HG03139 (cell line): ENCODE data around the gene FRMPD1.

ENCODE experiments used
- ATAC-seq: cut with Tn5 transposase; IDR thresholded peaks from one replicate; pipeline ENCODE4 v1.9.1; 2021; ENCODE audit not compliant: unreplicated experiment

Gene FRMPD1

DNA sequence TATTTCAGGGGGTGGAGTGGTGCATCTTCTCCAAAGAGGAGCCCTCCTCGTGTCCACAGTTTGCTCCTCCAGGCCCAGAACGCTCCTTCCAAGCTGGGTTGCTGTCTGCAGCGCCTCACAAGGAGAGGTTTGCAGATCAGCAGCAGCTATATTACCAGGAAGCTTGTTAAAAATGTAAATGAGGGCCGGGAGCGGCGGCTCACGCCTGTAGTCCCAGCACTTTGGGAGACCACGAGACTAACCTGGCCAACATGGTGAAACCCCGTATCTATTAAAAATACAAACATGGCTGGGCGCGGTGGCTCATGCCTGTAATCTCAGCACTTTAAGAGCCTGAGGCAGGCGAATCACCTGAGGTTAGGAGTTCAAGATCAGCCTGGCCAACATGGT lies 25.0 kb upstream of the FRMPD1 start:
- no peak for ATAC-seq

DNA sequence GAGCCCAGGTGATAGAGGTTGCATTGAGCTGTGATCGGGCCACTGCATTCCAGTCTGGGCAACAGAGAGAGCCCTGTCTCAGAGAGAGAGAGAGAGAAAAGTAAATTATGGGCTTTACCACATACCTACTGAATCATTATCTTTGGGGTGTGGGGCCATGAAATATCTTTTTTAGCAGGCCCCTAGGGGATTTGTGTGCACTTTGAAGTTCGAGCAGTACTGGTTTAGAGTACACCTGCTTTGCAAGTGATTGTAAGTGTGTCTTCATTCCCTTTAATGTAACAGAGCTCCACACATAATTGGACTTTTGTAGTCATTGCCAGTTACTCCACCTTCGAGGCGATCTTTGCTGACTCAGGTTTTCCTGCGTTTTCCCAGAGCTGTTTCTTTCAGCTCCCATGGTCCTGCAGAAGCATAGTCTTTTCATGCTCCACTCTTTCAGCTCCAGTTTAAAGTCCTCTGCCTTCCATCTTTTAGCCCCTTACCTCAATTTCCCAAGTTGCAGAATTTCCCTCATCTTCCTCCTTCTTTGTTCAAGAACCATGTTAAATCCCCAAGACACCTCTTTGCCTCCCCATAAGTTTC lies 24.0 kb upstream of the FRMPD1 start:
- no peak for ATAC-seq

DNA sequence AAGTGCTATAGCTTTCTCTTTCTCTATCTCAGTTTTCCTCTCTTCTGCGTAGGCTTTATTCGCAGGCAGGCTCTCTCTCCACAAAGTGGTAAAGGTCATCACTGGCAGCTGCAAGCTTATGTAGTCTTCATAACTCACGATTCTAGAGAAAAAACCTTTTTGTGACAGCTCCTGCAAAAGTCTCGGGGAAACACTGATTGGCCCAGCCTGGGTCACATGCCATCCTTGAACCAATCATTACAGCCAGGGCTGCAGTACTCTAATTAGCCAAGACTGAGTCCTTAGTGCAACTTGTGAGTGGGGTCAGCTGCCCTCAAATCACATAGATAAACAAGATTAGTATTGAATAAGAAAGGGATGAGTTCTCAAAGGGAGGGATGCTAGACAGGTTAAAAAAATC lies 18.3 kb upstream of the FRMPD1 start:
- no peak for ATAC-seq

DNA sequence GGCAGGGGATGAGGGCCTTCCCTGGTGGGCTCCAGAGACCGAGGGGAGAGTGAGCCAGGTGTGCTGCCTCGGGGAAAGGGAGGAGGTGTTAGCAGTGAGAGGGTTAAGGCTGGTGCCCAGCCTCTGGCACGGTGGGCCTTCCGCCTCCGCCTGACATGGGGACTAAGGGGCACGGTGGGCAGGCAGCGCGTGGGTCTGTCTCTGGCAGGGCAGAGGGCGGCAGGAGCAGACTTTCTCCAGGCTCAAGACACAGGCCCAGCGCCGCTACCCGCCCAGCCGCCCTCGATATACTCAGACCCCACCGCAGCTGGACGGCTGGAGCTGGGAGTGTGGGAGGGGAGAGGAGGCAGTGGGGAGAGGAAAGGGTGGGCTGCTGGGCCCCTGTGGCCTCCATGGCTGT lies 14.9 kb upstream of the FRMPD1 start:
- no peak for ATAC-seq

DNA sequence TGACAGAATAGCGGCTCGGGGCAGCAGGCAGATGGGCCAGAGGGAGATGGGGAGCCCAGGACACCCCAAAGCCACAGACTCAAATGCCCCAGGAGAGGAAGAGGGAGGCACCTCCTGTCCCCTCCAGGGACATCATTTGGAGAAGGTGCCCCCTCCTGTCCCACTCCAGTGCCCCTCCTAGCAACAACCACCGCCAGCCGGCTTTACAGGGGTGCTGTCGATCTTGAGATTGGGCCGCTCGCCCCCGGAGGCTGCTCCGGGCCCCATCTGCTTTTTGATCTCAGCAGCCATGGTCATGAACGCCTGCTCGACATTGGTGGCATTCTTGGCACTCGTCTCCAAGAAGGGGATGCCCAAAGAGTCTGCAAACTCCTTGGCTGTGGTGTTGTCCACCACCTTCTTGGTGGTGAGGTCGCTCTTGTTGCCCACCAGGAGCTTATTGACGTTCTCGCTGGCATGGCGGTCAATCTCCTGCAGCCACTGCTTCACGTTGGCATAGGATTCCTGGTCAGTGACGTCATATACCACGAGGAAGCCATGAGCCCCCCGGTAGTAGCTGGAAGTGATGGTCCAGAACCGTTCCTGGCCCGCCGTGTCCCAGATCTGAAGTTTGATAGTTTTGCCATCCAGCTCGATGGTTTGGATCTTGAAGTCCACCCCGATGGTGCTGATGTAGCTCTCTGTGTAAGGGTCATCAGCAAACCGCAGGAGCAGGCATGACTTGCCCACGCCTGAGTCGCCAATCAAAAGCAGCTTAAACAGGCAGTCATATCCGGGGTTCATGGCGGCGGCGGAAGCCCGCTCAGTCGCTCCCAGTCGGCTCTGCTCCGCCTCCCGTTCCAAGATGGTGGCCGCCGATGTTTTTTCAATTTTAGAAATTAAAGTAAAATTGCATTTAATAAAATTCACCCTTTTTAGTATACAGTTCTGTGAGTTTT lies 14.0 kb upstream of the FRMPD1 start:
- ATAC-seq, result no peak

DNA sequence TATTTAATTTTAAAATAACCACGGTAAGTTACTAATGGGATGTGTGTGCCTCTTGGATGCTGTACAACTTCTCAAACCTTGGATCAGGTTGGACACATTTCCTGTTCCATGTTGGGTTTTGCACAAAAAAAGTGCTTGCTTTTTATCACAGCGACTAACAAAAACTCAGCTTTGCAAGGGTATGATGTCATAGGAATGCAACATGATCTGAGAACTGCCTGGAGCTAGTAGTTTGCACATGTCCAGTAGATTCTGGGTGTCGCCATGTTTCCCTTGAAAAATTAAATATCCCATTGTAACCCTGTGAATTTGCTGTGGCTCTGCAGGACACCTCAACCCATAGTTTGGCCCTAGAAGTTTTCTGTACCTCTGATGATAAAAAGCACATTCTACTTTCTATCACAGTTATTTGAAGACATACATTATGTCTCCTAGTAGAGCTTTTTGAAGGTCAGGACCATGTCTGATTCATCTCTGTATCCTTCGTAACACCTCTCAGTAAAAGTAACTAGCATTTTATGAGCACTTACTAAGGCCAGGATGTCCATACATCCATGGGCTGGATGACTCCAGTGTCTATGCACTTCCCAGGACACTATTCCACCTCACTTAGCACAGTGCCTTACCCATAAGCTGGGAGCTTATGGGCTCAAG lies 11.5 kb upstream of the FRMPD1 start:
- no peak for ATAC-seq

DNA sequence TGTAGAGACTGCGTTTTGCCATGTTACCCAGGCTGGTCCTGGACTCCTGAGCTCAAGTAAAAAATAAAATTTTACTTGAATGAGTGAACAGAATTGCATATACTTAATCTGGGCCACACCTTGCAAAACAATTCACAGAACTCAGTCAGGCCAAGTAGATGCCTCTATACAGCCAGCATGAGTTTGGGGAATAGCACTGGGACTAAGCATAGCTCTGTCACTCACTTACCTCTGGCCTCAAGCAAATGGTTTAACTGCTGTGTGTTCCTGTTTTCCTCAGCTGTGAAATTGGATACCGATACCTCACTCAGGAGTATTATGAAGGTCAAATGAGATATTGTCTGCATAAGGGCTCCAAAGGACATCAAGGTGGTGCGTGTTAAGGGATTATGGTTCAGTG lies 10.9 kb upstream of the FRMPD1 start:
- ATAC-seq, result no peak

DNA sequence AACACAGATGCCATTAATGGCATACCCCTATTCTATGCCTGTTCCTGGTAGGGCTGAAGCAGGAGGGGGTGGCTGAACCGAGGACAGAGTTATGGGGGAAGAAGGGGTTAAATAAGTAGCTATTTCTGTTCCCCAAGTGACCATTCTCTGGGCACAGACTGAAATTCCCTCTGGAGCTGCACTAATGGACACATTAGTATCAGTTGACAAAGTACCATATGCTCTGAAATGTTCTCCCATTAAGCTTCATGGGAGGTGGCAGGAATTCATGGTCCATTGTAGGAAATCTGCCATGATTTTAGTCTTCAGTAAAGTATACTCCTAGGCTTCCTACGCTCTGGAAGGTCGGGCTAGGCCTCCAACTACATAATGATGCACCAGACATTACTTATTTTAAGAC lies 10.5 kb upstream of the FRMPD1 start:
- no peak for ATAC-seq

DNA sequence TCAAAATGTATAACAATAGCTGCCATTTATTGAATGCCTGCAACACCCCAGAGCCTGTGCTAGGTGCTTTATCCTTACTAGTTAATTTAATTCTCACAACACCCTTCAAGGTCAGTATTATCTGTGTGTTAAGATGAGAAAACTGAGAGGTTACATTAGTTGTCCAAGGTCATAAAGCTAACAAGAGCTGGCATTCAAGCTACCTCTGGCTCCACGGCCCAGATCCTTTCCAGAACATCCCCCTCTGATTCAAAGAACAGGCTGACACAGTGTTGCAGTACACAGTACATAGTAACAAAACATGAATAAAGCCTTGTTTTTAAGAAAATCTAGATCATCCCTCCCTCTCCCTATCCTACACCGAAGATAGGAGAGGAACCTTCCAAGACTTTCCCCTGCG lies 9.4 kb upstream of the FRMPD1 start:
- no peak for ATAC-seq

DNA sequence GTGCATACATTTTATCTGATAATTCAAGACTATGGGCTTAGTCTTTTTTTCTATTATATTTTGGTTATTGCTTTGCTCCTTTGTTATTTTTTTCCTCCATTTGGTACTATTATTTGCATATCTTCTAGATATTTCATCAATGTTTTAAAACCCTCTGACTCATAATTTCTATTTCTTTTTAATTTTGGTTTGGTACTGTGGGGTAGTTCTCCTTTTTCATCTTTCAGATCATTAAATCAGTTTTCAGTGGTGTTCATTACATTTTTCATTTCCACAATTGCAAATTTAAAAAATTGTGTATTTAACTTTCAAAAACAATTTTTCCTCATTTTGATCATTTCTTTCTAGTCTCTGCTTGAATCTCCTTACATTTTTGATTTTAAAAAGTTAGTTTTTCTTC lies 7.5 kb upstream of the FRMPD1 start:
- no peak for ATAC-seq

DNA sequence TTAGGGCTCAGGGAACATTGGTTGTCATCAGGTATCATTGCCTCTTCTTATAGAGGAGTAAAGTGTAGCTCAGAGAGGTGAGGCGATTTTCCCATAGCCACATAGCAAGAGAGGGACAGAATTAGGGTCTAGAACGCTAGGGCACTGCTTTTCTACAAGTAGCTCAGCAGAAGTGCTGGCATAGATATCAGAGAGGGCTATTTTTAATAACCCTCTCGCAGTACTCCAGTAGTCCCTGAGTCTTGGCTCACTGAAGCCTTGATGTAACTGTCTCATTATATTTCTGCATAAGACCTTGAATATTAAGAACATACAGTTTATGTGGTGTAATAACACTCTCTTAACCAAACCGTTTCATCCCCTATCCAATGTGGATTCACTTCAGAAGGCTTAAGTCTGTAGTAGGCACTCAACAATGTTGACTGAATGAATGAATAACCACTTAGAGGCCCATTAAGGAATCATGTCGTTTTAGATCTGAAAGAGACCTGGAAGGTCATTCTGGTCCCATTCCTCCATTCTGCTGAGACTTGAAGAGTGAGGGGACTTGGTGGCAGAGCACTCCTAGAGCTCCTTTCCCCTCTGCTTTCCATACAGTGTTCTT lies 4.7 kb upstream of the FRMPD1 start:
- no peak for ATAC-seq

DNA sequence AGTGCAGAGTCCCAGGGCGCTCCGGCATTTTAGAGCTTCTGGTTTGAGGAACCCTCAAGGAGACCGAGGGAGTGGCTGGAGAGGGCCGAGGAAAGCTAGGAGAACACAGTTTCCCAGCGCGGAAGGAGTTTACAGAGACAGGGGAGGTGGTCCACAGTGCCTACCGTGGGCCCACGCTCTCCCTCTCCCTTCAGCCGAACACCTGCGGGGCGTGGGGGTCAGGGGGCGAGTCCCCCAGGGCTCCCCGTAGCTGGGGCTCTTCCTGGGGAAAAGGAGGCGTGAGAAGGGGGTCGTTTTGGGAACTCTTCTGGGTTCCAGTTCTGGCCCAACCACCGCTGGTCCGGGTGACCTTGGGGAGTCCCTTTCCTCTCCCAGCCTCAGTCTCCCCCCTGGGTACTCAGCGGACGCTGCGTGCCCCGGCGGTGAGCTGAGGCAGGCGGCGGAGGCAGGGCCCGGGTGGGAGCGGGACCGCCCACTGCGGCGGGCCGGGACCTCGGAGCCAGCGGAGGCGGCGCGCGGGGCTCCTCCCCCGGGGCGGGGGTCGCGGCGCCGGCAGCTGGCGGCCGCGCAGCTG lies 368 bp upstream of the FRMPD1 start:
- no peak for ATAC-seq

DNA sequence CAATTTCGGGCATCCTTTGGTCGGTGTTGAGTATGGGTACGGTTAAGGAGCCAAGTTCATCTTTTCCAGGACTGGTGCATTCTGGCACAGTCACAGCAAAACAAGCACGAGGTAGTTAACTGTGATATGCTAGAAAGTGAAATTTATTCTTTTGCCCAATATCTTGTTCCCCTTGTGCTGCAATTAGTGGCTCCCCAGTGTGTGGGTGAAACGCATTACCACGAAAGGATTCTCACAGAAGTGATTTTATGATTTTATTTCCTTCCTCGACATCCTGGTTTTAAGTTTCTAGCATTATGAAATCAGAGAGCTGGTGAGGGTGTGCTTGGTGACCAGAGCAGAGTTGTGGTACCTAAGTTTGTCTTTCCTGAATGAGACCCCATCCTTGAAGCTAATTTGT lies 1.5 kb downstream of the FRMPD1 start:
- no peak for ATAC-seq

DNA sequence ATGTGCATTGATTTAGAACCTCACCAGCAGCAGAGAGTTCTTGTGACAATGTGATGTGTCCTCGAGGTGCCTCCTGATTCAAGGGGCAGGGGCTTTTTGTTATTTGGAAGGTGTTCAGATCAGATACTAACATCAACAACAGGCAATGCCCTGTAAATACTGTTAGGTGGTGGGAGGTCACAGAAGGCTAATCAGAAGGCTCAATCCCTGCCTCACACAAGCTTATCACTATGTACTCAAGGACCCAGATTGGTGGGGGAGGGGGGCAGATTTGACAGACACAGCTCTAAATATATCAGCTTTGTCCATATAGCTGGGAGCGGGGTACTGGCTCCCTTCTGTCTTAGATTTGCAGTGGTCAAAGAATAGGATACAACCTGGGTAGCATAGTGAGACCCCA lies 2.6 kb downstream of the FRMPD1 start:
- ATAC-seq, result no peak

DNA sequence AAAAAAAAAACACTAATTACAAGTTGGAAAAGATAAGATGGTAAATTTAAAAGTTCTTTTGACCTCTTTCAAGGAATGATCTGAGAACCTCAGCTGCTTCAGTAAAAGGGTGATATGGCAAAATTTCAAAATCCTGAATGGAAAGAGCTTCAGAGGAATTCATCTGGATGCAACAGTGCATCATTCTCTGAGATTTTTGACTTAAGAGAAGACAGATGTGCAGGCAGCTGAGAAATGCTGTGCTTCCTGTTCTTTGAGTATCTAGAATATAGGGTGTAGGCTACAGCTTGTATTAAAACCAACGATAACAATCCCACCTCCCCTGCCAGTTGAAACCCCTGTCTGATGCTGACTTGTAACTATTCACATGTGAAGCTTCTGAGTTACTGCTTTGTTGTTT lies 6.2 kb downstream of the FRMPD1 start:
- no peak for ATAC-seq

DNA sequence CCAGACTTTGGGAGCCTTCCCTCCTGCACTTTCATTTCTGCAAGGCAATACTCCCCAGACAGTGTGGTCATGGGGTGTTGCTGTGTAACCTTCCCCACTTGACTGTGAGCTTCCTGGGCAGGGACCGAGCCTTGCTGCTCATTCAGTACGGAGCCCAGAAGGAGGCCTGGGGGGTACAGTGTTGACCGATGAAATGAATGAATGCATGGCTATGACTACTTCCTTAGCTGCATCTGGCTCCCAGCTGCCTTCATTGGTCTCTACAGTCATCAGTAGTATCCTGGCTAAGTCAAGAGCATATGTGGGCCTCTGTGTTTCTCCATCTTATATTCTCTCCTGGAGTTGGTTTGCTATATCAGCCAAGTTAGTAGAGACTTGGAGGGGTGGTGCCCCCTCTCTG lies 9.9 kb downstream of the FRMPD1 start:
- ATAC-seq, result no peak

DNA sequence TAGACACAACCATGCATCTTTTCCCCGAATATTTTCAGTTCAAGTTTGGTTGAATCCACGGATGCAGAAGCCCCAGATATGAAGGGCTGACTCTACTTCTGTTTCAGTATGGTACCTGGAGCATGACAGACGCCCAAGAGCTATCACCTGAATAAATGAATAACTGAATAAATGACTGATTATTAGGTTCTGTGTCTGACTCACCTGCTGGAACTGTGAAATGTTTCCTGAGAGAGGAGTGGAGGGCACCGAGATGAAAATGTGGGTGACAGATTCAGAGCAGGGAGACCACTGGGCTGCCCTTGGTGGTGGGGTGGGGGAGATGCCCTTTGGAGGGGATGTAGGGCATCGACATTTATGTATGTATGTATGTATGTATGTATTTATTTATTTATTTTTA lies 13.2 kb downstream of the FRMPD1 start:
- no peak for ATAC-seq

DNA sequence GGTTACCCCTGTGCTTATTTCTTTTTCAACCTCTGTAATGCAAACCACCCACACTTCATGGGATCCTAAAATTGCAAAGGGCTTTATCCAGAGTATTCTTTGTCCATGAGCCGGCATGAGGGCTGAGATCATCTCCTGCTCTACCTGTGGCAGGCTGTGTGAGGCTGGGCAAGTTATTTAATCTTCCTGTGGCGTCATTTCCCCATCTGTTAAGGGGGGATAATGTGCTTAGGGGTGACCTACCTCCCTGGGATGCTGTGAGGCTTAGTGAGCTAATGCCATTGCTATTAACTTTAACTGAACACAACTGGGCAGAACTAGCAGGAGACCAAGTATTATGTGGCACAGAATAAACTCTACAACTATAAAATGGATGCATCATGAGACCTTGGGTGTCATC lies 17.0 kb downstream of the FRMPD1 start:
- no peak for ATAC-seq

DNA sequence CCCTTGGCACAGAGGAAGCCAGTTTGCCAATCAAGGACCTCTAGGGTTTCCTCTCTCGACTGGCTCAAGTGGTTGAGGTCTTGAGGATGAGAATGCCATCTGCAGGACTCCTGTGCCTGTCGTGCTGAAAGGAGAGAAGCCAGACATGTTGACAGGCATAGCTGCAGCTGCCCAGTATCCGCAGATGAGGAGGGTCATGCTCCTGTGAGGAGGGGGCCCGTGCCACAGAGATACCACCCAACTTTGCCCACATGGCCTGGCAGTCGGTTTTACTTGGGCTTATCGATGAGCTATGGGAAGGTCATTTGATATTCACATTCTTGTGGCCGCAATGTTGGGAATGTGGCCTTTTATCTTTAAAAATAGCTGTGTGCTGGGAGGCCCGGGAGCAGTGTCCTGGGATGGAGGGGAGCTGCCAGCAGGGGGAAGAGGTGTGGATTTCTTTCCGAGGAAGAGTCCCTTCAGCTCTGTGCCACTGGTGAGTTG lies 17.4 kb downstream of the FRMPD1 start:
- ATAC-seq, result no peak

DNA sequence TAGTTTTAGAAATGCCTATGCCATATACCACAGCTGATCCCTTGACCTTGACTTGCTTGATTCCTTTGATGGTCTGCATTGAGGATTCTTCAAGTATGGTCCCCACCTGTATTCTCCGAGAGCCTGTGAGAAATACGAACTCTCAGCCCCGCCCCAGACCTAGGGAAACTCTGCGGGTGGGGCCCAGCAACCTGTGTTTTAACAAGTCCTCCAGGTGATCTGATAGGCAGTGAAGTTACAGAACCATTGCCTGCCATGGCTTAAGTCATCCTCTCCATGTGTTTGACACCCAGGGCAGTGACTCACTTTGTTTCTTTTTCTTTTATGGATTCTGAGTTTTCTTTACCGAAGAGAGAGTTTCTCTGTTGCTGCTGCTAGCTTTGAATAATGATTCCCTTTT lies 18.5 kb downstream of the FRMPD1 start:
- ATAC-seq, result no peak

DNA sequence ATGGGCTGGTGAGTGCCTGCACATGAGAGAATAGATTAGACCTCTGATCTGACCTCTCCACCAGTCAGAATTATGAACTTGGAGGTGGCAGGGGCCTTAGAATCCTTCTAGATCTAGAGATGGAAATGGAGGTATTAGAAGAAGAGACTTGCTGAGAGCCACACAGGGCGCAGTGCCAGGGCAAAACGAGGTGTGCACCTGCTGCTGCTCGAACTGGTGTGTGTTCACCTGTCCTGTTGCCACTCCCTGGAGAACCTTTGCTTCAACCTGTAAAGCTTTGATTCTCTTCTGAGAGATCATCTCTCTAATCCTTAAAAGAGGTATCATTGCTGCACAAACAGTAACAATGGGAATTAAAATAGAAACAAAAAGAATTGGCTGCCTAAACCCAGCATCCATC lies 24.9 kb downstream of the FRMPD1 start:
- ATAC-seq, result no peak
